GM21360 (cell line): ENCODE measurements around the gene PANX3.

Source experiments
- ATAC-seq: cut with Tn5 transposase; IDR thresholded peaks from one replicate; pipeline ENCODE4 v1.9.1; 2021; ENCODE audit warnings: mild to moderate bottlenecking, moderate library complexity; ENCODE audit not compliant: unreplicated experiment

Gene PANX3

DNA sequence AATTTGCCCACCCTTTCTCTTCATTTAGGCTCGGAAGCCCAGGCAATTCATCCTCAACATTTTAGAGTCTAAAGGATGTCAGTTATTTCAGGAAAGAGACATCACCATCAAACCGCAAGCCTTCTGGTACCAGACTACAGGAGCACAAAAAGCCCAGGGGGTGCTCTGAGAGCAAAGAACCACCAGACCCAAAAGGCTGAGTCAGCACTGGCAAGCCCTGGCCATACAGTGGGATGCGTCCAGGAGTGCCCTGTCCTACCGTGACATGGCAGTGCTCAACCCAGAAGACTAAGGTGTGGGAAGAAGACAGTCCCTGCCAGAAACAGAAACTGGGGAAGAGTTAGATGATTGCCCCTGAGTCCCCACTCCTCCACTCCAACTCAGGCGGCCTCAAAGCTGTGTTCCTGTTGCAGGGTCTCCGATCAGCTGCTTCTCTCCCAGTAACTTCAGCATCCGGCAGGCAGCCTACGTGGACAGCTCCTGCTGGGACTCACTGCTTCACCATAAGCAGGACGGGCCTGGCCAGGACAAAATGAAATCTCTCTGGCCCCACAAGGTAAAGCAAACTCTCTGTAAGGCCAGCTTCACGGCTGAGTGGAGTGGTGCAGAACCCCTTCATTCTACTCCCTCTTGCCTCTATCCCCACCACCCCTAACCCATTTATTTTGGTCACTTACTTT lies 1.5 kb downstream of the PANX3 start:
- no peak for ATAC-seq

DNA sequence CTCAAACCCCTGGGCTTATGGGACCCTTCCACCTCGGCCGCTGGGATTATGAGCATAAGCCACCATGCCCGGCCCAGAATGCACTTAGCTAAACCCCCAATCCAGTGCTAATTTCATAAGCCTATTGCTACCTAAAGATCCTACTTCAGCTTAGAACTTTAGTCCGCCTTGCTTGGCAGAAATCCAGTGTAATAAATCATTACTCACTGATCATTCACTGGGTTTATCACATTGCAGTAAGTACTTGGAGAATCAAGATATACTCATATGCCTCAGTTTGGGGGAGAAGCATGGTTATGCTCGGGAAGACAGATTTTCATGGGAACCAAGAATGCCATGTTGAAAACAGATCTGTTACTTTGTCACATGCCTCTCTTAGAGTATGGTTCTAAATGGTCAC lies 7.6 kb downstream of the PANX3 start:
- ATAC-seq: no peak

DNA sequence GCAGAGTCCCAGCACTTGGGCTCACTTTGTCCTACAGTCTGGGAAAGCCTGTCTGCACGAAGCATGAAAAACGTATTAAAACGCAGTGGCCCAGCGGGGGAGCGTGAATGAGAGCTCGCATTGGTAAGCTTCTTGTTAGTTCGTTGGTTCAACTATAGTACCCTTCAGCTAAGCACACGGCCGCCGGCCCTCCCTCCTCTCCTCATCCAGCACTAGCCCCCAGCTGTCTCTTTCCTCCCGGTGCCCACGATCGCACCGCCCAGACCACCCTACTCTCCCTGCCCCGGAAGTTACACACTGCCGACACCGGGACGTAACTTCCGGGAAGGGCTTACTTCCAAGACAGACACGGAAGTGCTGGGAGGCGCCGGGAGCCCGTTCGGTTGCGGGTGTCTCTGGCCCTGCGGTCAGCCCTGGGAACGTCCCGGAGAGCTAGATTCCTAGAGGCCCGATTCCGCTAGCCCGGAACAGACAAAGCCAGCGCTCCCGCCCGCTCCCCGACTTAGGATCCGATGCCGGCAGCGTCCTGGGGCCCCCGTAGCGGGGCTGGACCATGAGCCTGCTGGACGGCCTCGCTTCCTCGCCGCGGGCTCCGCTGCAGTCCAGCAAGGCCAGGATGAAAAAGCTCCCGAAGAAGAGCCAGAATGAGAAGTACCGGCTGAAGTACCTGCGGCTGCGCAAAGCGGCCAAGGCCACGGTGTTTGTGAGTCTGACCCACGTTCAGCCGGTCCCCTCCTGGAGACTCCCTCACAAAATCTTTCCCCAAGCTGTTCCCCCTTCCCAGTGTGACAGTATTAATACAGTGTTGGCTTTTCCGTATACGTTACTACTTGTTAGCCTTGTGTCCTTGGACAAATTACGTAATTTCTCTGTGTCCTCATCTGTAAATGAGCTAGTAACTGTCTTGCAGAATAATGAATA lies 11.6 kb downstream of the PANX3 start, which contains the start of gene TBRG1:
TSS of gene TBRG1 (plus strand) at position 334 of the 921 bp plus-strand sequence. CDS start at position 554, 220 bp downstream.
- ATAC-seq: peak; percentile 97

DNA sequence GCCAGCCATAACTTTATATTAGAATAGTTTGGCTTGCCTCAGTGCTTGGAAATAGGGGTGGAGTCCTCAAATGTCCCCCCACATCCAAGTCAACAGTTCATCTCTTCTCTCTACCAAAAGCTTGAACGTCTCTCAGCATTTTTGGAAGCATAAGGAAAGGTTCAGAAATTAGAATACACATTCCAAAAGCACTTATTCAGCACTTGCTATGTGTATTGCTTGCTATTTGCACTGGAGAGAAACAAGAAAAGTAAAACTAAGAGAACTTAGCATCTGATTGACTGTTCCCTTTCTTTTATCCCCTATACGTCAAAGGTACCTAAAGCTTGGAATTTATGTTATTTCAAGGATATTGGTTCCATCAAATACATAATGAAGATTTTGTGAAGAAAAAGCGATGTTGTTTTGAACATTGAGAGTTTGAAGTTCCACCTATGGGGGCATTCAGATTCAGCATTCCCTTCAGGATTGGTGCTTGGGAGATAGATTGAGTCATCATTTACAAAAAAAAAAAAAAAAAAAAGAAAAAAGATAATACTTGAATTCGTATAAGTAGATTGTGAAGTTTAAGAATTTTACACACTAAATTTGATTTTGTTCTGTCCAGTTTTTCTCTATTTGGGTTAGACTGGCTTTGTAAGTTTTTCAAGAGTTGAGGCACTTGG lies 12.8 kb downstream of the PANX3 start:
- no peak for ATAC-seq

DNA sequence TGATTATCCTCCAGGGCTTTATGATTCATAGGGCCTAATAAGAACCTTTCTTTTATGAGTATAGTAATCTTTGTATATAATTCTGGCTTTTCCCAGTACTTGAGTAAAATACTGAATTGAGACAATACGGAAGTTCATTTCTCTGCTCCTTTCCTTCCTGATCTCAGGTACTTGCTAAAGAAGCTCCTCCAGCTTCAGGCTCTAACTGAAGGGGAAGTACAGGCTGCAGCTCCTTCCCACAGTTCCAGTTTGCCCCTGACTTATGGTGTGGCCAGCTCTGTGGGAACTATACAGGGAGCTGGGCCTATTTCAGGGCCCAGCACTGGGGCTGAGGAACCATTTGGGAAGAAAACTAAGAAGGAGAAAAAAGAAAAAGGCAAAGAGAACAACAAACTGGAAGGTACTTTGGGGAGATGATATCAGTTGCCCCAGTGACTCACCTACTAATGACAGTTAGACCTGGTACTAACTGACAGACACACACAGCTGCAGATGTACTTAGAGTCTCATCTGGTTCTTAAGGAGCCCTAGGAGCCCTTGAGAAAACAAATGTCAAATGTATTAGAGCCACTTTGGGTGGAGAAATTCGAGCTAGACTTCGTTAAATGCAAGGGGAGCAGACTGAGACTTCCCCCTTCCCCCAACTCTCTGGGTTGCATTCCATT lies 14.4 kb downstream of the PANX3 start:
- ATAC-seq: no peak

GRCh38 chr11:124627546-124627945 lies 16.3 kb downstream of the PANX3 start:
- no peak for ATAC-seq

- no peak for ATAC-seq
Measured at GRCh38 chr11:124629961-124630360, 18.7 kb downstream of the PANX3 start.

DNA sequence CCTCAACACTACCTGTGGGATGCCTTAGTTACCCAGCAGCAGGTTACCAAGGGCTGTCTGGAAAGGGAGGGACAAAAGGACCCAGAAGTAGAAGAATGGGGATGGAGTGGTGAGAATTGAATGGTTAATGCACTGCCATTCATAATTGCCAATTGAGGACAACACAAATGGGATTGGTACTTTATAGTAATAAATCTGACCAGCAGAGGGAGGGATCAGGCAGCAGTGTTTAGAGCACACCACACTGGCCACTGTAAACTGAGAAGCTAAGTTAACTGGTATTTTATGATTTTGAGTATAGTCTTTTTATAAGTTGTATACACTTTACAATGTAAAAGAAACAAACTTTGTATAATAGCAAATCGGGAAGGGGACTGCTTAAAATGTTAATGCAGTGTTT lies 22.1 kb downstream of the PANX3 start:
- ATAC-seq: no peak

DNA sequence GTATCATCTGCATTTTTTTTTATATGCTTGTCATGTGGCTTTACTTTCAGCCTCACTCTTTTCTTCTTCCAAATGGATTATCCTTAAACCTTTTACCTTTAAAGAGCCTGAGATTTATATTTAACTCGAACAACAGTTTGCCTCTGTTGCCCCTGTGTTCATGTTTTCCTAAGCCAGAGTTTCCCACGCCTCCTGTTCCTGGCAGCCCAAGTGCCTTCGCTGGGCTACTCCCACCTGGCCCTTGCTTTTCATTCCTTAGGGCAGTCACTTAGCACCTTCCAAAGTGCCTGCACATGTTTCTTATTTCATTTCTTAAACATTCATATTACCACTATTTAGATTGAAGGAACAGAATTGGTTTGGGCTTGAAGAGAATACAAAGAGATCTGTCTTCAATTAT lies 24.7 kb downstream of the PANX3 start:
- ATAC-seq: no peak

- no peak for ATAC-seq
Measured at GRCh38 chr11:124638500-124638899, 27.3 kb downstream of the PANX3 start.

DNA sequence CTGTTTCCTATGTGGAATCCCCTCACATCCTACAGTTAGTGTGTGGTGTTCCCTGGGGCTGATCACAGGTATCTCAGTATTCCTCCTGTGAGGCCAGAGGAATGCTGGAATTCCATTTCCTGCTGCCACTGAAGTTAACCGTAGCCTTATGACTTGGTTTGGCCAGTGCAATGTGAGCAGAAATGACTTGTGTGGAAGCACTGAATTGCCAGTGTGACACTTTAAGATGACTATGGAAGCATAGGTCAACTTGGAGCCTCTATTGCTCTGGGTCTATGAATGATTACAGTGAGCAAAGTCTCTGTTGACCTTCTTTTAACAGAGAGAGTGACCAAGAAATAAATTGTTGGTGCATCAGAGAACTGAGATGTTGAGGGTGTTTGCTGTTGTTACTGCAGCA lies 28.0 kb downstream of the PANX3 start:
- ATAC-seq: no peak

DNA sequence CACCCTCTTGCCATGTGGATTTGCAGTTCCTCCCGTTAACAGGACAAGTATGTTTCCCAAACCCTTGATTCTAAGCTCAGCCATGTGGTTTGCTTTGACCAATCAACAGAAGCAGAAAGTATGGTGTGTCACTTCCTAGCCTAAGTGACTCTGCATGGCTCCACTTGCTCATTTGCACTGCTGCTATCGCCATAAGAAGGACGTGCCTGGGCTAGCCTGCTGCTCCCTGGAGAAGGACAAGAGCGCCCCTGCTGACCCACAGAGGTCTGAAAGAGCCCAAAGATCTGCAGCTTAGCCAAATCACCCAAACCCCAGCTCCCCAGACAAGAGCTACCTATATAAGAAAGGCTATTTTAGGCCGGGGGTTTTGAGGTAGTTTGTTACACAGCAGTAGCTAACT lies 29.4 kb downstream of the PANX3 start:
- no peak for ATAC-seq

GRCh38 chr11:124642628-124643027 lies 31.4 kb downstream of the PANX3 start:
- ATAC-seq: no peak

- no peak for ATAC-seq
Measured at GRCh38 chr11:124643042-124643604, 31.9 kb downstream of the PANX3 start.

GRCh38 chr11:124643605-124644425 lies 32.6 kb downstream of the PANX3 start:
- ATAC-seq: no peak

- ATAC-seq: peak; percentile 53
Measured at GRCh38 chr11:124644426-124645280, 33.4 kb downstream of the PANX3 start.

DNA sequence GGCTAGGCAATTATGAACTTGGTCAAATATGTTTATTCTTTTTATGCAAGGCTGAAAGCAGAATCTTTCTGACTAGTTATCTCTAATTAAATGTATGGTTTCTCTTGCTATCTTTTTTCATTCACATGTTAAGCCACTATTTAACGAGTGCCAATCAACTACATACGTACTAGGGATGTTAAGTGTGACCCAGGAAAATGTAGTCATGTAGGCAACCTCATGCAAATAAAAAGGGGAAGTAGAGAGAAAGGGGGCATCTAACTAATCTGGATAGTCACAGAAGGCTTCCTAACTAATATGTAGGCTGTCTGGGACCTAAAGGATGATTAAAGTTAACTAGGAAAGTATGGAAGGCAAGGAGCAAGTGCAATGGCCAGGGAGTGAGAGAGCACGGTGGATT lies 34.9 kb downstream of the PANX3 start:
- no peak for ATAC-seq

DNA sequence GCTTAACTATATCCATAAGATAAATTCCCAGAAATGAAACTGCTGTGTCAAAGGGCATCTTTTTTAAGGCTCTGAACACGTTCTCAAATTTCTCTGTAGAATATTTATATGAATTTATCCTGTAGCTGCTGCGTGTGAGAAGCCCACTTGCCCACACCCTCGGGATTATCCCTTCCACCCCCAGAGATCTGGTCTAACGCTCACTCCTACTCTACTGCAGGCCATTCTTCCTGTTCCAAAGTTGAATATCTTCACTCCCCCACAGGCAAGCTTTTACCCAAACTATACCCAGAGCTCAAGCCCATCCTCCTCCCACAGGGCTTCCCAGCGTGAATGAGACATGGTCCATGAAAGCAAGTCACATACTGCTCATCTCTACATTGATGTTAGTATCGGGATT lies 37.4 kb downstream of the PANX3 start:
- no peak for ATAC-seq
